Measurements from ENCODE around the gene PEX10. TPM values are rescaled to one million over a fixed set of nuclear protein-coding genes. Genes with fewer than 3 reads are reported as not detected.

PEX10 gene
- total RNA-seq, 2 donors from 2014 or later: 4.7 to 17.0 TPM

DNA sequence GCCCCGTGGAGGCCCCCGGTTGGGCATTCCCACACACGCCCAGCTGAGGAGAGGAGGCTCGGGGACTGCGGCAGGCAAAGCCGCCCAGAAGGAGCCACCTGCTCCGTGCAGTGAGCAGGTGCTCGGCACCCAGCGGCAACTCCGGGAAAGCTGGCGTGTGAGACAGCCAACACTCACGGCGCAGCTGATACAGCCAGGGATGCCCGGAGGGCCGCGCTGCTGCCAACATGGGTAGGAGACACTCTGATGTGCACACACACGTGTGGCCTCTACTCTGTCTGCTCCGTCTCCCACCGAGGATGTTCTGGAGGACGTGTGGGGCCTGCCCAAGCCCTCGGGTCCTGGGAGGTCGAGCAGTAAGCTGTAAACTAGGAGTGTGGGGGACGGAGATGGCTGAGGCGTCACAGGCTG is 33.9 kb downstream of the PEX10 start:
- Mint-ChIP-seq H3K9me3 (no peaks in the 10 kb centered on the region), H3K27ac (no peak overlapping the region), H3K36me3 (no peaks in the 10 kb centered on the region)
- ATAC-seq: no peak
- DNase-seq (ENCODE audit: low spot score in 2 of 2): no peak

DNA sequence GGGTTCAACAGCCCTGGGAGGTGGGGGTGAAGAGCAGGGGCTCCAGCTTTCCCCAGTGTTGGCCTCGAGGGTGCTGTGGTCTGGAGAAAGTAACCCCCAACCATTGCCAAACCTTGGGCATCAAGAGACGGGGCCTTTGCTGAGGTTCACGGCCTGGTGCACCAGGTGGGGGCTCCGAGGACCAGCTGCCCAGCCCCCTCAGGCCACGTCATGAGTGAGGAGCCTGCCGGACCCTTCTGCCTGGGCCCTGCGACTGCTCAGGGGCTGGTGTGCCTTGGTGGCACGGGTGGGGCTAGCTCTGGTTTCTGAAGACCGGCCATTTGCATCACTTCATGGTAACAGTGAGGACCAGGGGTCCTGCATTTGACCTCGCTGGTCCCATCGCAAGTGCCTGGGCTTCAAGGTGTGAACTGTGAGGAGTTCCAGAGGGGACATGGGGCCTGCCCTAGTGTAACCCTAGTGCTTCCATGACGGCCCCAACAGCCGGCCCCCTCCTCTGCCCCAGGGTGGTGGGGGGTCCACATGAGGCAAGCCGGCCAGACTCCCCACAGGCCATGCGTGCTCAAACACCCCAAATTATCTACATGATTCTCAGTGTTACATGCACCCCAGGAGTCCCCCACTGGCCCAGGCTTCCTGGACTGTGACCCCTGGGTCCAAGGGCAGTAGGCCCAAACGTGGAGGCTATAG is 34.5 kb downstream of the PEX10 start:
- no peak for ATAC-seq
- DNase-seq (ENCODE audit: low spot score in 2 of 2): no peak
- Mint-ChIP-seq H3K9me3 (no peaks in the 10 kb centered on the region), H3K36me3 (no peaks in the 10 kb centered on the region), H3K27ac (no peak overlapping the region)

DNA sequence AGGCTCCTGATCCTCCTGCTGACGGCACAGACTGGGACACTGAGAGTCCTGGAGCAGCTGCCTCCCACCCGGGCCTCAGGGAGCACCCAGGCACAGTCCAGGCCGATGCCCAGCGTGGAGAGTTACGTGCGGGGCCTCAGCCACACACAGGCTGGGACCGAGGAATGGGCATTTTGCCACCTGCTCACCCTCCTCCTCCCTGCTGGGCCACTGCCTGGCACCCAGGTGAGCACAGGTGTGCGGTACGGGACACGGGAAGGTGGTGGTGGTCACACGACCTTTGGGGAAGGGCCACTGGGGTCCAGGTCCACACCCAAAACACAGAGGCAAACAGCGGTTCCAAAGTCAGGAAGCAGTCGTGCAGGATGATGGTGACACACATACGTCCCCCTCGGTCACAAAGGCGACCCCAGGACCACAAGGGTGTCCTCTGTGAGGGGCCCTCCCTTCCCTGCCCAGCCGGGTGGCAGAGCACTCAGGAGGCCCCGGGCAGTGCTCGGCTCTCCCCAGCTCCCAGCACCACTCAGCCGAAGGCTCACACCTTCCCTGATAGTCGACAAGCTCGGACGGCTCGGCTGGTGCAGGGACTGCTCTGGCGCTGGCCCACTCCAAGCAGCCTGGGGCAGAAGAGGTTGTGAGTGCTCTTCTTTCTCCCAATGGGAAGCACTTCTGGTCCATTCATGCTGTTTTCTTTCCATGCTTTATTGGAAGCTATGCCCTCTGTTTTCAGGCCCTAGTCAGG is 35.3 kb downstream of the PEX10 start:
- H3K9me3 Mint-ChIP-seq: no peaks in the 10 kb centered on the region
- ATAC-seq: no peak

DNA sequence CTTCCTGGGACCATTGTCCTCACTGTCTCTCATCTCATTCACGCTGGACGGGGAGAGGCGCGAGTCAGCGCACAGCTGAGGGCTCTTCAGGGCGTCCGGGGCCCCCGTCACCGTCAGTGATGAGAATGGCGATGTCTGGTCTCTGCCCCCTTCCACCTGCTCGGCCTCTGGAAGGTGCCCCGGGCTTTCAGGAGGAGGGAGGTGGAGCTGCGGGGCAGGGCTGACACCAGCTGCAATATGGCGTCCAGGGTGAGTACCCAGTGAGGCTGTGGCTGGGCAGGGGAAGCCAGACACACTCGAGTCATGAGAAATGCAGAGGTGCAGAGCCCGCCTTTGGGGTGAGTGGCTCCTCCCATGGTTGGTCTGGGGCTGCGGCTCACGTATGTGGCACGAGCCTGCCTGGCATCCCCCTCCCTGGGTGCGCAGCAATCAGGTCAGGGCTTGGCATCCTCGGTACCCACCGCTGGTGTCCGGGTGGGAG is 36.1 kb downstream of the PEX10 start:
- Mint-ChIP-seq H3K27ac (no peak overlapping the region), H3K9me3 (no peaks in the 10 kb centered on the region), H3K36me3 (no peaks in the 10 kb centered on the region)
- no peak for ATAC-seq
- peak in 1 of 2 donors; percentile 50 for DNase-seq (ENCODE audit: low spot score in 2 of 2)

More for the DNA sequence above, 35.3 kb downstream of the PEX10 start:
- peak in 1 of 2 donors; percentile 18 for DNase-seq (ENCODE audit: low spot score in 2 of 2)
- H3K36me3 Mint-ChIP-seq: no peaks in the 10 kb centered on the region
- H3K27ac Mint-ChIP-seq: no peak overlapping the region

DNA sequence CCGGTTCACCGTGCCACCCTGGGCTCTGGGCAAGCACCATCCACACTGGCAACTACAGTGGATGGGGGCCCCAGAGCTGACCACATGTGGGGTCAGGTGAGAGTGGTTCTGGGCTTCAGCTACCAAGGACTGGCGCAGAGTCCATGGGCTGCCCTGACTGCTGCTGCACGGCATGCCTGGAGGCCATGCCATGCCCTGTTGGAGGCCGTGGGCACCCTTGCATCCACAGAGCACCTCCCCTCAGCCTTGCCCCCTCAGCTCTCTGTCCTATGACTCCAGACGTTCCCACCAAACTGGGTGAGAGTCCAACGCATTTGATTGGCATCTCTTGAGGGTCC is 36.5 kb downstream of the PEX10 start:
- Mint-ChIP-seq H3K9me3 (no peaks in the 10 kb centered on the region), H3K36me3 (no peaks in the 10 kb centered on the region), H3K27ac (no peak overlapping the region)
- ATAC-seq (no peak), DNase-seq (ENCODE audit: low spot score in 2 of 2) (no peak)

DNA sequence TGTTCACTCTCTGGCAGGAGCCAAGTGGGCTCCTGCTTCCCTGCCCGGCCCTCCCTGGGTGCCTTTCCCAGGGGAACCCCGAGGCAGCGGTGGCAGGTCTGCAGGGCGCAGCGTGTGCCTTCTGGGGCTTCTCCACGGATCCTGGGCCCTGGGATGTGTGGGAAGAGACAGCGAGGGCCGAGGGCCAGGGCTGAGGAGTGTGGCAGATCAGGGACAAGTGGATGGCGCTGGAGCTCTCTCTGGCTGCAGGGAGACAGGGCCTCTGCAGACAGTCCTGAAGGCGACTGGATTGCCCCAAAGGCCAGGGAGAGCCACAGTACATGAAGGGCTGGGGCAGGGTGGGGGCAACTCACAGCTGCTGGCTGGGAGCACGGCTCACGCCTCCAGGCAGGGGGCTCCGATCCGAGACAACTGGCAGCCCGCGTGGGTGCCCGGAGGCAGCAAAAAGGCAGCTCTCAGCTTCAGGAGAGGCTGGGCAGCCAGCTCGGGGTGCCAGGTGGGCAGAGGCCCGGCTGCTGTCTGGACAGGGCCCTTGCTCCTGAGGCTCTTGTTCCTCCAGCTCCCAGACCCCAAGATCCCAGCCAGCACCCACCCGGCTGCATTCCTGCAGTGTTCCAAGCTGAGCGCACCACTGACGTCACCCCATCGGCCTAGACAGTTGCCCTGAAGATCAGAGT is 37.0 kb downstream of the PEX10 start:
- Mint-ChIP-seq H3K9me3 (no peaks in the 10 kb centered on the region), H3K27ac (no peak overlapping the region)

DNA sequence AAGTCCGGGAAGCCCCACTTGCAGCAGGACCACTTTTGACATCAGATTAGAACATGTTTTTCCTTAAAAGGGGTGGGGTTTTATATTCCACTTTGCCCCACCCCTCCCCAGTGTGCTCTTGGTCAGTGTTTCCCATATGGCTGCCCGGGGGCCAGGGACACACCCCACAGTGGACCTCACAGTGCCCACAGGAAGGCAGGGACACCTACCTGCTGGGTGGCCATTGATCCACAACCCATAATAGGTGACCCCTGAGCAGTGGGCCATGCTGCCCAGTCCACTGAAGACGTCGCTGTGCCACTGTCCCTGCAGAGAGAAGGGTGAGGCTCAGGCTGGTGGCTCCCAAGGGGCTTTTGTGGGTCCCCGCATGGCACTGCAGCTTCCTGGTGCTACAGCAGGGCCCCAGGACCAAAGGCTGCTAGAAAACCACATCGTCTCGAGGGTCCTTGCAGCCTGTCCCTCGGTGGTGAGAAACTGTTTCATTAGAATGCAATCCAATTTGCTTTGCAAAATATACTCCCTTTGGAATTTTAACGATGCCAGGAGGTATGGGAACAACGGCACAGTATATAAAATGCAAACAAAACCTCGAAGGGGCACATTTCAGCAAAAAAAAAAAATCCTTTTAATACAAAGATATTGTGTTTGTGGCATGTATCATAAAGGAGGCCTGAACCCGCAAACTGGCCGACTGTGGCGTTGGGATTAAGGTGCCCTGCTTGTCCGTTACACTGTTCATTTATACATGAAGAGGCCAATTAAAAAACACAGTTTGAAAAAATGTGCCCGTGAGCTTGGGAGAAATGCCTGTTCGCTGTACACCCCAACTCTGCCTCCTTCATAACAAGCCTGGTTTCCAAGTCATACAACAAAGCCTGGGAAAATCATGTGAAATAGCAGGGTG is 37.9 kb downstream of the PEX10 start:
- no peak overlapping the region for H3K27ac Mint-ChIP-seq
- H3K9me3 Mint-ChIP-seq: no peaks in the 10 kb centered on the region
- ATAC-seq: no peak
- no peaks in the 10 kb centered on the region for H3K36me3 Mint-ChIP-seq
- peak in 1 of 2 donors; percentile 31 for DNase-seq (ENCODE audit: low spot score in 2 of 2)

More for the DNA sequence above, 37.0 kb downstream of the PEX10 start:
- no peak for ATAC-seq
- DNase-seq (ENCODE audit: low spot score in 2 of 2): peak in 1 of 2 donors; percentile 37
- no peaks in the 10 kb centered on the region for H3K36me3 Mint-ChIP-seq

DNA sequence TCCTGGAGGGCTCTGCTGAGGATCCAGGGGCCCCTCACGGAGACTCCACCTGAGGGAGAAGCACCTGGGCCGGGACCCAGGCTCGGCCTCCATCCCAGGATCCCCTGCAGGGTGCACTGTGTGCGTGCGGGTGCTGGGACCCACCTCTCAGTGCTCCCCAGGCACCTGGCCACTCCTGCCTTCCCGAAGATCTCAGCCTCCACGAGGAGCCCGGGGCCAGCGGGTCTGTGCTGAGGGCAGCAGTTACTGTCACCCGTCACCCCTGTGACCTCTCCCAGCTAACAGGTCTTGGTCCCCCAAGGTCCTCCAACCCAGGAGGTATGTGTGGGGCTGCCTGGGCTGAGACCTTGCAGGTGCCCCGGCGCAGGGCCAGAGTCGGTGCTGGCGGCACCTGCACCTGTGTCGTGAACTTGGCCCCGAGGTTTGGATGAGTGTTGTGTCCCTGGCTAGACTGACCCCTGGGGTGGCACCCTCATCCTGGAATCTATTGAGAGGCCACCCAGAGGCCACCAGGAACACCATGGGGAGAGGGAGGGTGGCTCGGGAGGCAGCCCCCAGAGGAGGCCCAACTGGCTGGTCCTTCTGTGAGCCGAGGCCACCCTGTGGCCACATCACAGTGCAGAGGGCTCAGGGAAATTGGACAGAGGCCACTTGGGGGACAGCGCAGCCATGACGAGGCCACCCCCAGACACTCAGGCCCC is 38.7 kb downstream of the PEX10 start:
- ATAC-seq (no peak), DNase-seq (ENCODE audit: low spot score in 2 of 2) (peak in 1 of 2 donors; percentile 43)
- Mint-ChIP-seq H3K9me3 (no peaks in the 10 kb centered on the region), H3K36me3 (no peaks in the 10 kb centered on the region), H3K27ac (no peak overlapping the region)

DNA sequence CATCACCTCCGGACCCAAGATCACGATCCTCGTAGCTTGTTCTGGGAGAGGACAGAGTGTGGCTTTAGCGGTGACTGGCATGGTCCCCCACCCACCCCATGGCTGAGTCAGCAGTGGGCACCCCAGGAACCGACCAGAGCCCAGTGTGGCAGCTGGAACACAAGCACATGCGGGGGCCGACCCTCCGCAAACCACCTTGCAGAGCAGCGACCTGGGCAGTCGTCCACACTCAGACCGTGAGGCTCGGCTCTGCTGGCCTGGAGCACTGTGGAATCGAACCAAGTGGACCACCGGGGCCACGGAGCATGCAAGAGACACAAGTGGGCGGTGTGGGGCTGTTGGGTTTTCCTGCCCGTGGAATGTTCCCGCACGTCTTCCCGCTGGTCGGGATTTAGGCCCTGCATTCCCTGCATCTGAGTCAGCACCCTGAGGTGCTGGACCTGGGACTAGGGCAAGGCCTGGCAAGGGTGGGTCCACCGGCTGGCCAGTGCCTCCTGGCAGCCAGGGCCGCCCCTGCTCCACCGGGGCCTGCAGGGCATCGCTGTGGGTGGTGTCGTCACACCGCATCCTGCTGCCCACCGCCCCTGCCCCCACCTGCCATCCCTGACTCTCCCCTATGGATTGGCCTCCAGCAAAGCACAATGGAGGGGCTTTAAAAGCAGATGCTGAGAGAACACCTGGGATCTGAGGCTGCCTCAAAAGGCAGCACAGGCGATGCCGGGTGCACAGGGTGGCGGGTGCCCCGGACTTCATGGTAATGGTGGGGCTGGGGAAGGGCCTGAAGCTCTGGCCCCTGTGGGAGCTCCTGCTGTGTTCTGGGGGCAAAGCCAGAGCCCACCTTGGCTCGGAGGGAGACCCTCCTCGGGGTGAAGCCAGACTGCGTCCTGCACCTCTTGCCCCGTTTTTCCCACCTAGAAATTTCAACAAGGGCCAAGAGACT is 39.5 kb downstream of the PEX10 start:
- DNase-seq (ENCODE audit: low spot score in 2 of 2) (peak in 1 of 2 donors; percentile 41), ATAC-seq (no peak)
- no peak overlapping the region for H3K27ac Mint-ChIP-seq

DNA sequence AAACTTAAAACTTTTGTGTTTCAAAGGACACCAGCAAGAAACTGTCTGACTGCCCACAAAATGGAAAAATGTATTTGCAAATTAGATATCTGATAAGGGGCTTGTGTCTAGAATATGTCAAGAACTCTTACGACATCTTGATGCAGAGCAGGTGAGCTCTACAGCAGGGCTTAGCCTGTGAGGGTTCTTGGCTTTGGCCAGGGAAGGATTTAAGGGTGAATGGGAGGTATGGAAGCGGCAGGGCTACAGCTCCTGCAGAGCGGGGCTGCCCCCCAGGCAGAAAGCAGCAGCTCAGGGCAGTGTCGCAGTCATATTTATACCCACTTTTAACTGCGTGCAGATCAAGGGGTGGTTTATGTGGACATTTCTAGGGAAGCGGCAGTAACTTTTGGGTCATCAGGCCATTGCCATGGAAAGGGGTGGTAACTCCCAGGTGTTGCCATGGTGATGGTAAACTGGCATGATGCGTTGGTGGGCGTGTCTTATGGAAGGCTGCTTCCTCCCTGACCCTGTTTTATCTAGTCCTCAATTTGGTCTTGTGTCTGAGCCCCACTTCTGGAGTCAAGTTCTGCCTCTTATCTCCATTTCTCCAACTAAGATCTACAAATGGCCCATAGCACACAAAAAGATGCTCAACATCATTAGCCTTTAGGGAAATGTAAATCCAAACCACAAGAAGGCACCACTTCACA is 44.2 kb downstream of the PEX10 start:
- ATAC-seq: no peak
- Mint-ChIP-seq H3K27ac (no peak overlapping the region), H3K9me3 (peaks cover 0 to 4% of the 10 kb centered on the region in 2 donors), H3K36me3 (no peaks in the 10 kb centered on the region)
- peak in 1 of 2 donors; percentile 44 for DNase-seq (ENCODE audit: low spot score in 2 of 2)

More for the DNA sequence above, 39.5 kb downstream of the PEX10 start:
- H3K9me3 Mint-ChIP-seq: no peaks in the 10 kb centered on the region
- no peaks in the 10 kb centered on the region for H3K36me3 Mint-ChIP-seq

DNA sequence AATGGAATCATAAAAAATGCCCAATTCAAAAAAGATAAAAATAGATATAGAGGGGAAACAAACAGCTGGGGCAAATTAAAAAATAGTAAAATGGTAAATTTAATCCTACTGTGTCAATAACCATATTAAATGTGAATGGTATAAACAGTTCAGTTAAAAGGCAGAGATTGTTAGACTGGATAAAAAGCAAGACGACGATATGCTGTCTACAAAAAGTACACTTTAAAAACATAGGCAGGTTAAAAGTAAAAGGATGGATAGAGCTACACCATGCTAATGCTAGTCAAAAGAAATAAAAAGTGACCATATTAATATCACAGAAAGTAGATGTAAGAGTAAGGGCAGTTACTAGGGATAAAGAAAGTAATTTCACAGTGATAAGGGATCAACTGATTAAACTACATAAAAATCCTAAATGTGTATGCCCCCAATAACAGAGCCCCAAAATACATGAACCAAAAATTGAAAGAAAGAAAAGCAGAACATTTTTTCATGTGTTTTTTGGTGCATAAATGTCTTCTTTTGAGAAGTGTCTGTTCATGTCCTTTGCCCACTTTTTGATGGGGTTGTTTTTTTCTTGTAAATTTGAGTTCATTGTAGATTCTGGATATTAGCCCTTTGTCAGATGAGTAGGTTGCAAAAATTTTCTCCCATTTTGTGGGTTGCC is 48.4 kb downstream of the PEX10 start:
- Mint-ChIP-seq H3K36me3 (no peaks in the 10 kb centered on the region), H3K27ac (no peak overlapping the region), H3K9me3 (peaks cover 6 to 10% of the 10 kb centered on the region in 2 donors)
- DNase-seq (ENCODE audit: low spot score in 2 of 2): no peak
- no peak for ATAC-seq

DNA sequence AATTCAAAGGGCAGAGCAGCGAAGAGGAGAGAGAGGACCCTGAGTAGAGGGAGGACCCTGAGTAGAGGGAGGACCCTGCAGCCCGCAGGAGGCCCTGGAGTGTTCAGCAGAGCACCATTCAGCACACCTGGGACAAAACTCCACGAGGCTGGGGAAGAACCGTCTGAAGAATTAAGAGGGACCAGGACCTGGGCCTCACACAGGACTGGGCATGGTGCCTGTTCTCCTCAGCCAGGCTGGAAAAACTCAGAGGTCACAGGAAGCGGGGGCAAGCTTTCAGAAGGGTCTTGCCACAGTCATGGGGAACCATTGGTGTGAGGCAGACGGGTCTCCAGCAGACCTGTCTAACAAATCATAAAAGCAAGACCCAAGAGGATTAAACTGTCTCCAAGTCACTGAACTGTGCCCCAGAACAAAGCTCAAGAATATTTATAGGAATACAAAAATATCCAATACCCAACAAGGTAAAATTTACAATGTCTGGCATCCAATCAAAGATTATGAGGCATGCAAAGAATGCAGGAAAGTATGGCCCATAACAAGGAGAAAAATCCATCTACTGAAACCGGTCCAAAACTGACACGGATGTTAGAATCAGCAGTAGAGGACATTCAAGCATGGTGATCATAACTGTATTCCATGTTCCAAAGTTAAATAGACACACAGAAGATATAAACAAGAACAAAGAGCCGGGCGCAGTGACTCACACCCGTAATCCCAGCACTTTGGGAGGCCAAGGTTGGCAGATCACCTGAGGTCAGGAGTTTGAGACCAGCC is 51.6 kb downstream of the PEX10 start:
- H3K9me3 Mint-ChIP-seq: peaks cover 6 to 10% of the 10 kb centered on the region in 2 donors
- no peak overlapping the region for H3K27ac Mint-ChIP-seq
- ATAC-seq (no peak), DNase-seq (ENCODE audit: low spot score in 2 of 2) (no peak)
- no peaks in the 10 kb centered on the region for H3K36me3 Mint-ChIP-seq
